Cardiac septum (tissue), 1 donor: Measurements from ENCODE around the gene OR52H1. TPM values are rescaled to one million over a fixed set of nuclear protein-coding genes. Genes with fewer than 3 reads are reported as not detected.
"Not testable (repeated sequence)": the region's sequence is repeated elsewhere in the genome, so short reads cannot be mapped to it uniquely, and the experiment has no call there.

Experiments
- DNase-seq: peaks from one replicate; pipeline ENCODE4 v3.0.0-alpha.2; 2020; ENCODE audit warnings: low spot score
- intact Hi-C: fragments of 100-400 bp; cut with DNase I; formaldehyde crosslinking; loops from one replicate; pipeline ENCODE4 v1.14.0; 2022
- long read RNA-seq: library from polyadenylated mRNA; unstranded; transcript quantifications from one replicate; pipeline ENCODE4 v2.0.0, GENCODE V29; 2021
- total RNA-seq: library from RNA; stranded (reverse); fragmentation: NEBNext Ultra II Directional; extraction: Animal tissue kit (Norgen Biotek cat#: 25700); gene quantifications from one replicate; pipeline ENCODE4 v1.2.1, GENCODE V29; 2021
- donor health status: DM: no; HTN: no; CAD: no.

The OR52H1 gene
- total RNA-seq: not detected
- long read RNA-seq: 0 reads

GRCh38 chr11:5548440-5548839 lies at the start of gene OR52H1:
TSS of gene OR52H1 (minus strand) at chr11:5548540. CDS start at chr11:5545505, 3,035 bp downstream.
- DNase-seq: no peak
- intact Hi-C loops: no loop called here

- no peak for DNase-seq
- intact Hi-C loops: no loop called here
These were observed 49.6 kb upstream of the OR52H1 start for GRCh38 chr11:5597953-5598352.

DNA sequence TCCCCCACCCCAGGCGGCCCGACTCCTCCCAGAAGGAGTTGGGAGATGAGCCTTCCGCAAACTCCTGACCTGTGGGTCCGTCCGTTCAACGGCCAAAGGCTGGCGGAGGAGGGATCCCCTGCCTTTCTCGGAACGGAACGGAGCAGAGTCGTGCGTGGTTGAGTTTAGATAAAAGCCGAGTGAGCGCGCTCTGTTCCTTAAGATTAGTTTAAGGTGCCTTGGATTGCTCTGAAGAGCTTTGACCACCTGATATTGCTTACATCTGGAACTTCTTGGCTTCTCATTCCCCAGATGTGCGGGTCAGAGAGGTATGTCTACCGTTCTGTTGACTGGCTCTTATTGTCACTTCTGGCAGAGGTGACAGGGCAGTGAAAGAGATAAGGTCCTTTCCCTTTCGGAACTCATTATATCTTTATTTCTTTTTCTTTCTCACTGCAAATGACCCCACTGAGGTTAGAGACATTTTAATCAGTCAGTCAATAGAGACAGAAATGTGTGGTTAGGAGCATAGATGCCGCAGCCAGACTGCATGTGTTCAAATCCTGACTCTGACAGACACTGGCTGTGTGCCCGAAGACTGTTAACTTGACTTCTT lies 48.4 kb upstream of the OR52H1 start, which contains the start of gene TRIM6:
TSS of gene TRIM6 (plus strand) at position 31 of the 595 bp plus-strand sequence. CDS start at position 292, 261 bp downstream.
- DNase-seq: peak; percentile 82
- intact Hi-C loops: no loop called here

DNA sequence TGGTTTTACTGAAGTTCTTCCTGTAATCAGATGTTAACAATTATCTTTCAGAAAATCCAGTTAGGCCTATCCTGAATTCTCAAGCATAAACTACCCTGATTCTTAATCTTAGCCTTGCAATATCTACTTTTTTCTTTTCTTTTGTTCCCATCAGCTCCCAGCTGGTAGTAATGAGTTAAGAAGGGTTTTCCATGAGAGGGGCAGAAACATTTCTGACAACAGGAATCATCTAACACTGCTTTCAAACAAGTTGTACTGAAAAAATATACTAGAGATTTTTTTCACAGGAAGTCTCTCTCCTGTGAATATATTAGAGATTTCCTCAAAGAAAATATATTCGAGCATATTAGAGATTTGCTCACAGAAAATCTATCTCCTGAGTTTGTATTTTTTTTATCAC lies 44.8 kb upstream of the OR52H1 start:
- no peak for DNase-seq
- intact Hi-C loops: no loop called here

- intact Hi-C loops: no loop called here
- no peak for DNase-seq
These were observed 44.3 kb upstream of the OR52H1 start for GRCh38 chr11:5592615-5593014.

DNA sequence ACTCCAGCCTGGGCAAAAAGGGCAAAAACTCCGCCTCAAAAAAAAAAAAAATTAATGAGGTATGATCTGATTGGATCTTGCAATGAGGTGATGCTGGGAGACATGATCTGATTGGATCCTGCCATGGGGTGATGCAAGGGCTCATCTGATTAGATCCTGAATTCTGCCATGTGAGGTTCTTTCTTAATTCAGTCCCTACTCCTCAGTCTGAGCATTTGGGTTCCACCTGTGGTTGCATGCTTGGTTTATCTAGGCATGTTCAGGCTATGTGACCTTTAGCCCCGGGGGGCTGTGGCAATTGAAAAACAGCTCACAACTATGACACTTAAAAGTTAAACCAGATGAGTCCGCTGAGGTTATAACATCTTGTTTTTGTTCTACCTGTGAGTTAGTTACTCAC lies 43.3 kb upstream of the OR52H1 start:
- intact Hi-C loops: no loop called here
- no peak for DNase-seq

DNA sequence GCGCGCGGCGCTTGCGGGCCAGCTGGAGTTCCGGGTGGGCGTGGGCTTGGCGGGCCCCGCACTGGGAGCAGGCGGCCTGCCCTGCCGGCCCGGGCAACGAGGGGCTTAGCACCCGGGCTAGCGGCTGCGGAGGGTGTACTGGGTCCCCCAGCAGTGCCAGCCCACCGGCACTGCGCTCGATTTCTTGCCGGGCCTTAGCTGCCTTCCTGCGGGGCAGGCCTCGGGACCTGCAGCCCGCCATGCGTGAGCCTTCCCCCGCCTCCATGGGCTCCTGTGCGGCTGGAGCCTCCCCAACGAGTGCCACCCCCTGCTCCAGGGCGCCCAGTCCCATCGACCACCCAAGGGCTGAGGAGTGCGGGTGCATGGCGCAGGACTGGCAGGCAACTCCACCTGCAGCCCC lies 41.6 kb upstream of the OR52H1 start:
- intact Hi-C loops, DNase-seq: not testable (repeated sequence)

DNA sequence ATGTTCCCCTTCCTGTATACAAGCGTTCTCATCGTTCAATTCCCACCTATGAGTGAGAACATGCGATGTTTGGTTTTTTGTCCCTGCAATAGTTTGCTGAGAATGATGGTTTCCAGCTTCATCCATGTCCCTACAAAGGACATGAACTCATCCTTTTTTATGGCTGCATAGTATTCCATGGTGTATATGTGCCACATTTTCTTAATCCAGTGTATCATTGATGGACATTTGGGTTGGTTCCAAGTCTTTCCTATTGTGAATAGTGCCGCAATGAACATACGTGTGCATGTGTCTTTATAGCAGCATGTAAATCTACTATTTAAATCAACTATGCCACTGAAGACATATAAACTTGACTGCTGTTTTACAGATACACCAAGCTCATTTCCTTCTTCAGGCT lies 36.1 kb upstream of the OR52H1 start:
- DNase-seq, intact Hi-C loops: not testable (repeated sequence)

- intact Hi-C loops: no loop called here
- no peak for DNase-seq
These were observed 32.7 kb upstream of the OR52H1 start for GRCh38 chr11:5581014-5581413.

DNA sequence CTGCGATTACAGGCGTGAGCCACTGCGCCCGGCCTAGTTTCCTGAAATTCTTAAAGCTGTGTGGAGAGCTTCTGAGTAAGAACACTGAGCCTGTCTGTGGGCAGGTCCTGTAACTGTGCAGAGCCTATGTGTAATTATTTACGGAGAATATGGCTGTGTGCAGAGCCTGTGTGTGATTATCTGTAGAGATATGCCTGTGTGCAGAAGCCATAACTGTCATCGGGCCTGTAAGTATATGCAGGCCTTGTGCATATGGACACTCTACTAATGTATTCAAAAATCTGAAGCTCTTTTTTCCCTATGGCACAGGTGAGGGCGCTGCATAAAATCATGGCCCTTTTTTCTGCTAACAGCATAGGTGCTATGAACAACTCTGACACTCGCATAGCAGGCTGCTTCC lies 32.2 kb upstream of the OR52H1 start, which contains the start of gene OR52B6:
TSS of gene OR52B6 (plus strand) at position 301 of the 400 bp plus-strand sequence. CDS start at position 301, 0 bp downstream.
- intact Hi-C loops: no loop called here
- no peak for DNase-seq

GRCh38 chr11:5577101-5577500 lies 28.8 kb upstream of the OR52H1 start:
- intact Hi-C loops: no loop called here
- no peak for DNase-seq

DNA sequence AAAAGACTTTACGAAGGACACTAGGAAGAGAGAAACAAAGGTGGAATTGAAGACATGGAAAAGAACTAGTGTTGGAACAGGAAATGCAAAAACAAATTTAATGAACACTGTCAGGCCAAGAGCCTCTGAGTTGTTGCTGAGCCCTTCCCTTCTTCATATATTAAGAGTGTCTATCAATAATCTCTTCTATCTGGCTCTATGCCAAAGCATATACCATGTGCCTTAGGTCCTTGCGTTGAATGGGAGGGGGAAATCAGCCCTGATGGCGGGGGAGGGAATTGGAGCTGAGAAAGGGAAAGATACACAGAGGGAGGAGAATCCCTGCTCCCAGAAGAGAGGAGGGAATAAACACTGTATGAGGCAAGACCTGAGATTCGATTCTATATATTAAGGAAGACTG lies 26.8 kb upstream of the OR52H1 start:
- DNase-seq: no peak
- intact Hi-C loops: no loop called here

DNA sequence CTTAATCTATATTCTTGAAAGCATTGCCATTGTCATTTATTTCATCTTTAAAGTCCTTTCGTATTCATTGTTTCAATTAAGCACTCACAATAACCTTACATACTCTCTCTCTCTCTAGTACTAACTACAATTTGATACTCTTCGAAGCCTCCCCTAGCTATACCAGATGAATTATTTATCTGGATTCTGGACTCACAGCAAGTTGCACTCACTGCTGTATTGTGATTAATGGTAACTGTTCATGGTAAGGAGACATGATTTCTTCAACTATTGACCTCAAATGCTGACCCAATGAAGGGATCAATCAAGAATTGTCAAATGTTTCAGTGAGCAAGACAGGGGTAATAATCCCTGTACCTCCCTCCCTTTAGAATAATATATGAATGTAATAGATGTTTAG lies 26.3 kb upstream of the OR52H1 start:
- intact Hi-C loops: no loop called here
- no peak for DNase-seq

- intact Hi-C loops: no loop called here
- no peak for DNase-seq
These were observed 16.1 kb upstream of the OR52H1 start for GRCh38 chr11:5564259-5565019.

GRCh38 chr11:5557751-5558150 lies 9.4 kb upstream of the OR52H1 start:
- no peak for DNase-seq
- intact Hi-C loops: no loop called here

DNA sequence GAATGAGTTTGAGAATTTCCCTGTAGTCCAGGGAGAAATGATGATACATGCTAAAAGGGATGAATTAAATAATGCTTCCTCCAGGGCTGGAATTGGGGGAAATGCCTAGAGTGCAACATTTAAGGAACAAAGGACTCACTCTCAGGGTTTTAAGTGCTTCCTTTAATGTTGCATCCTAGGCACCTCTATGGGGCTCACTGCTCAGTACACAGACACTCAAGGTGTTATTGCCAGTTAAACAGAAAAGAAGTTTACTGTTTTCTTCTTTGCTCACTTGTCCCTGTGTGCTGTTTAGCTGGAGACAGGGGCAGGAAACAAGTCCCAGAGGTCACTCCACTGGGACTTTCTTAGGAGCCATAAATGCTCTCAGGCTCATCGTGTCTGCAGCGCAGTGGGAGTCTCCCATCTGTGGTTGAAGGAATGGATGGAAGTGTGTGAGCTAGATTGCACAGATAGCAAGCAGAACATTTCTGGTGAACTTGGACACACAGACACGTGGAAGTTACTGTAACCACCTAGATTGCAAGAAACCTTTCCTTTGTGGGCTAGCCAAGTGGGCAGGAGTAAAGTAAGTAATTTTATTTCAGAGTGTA lies 8.4 kb upstream of the OR52H1 start:
- DNase-seq: no peak

GRCh38 chr11:5553343-5553742 lies 5.0 kb upstream of the OR52H1 start:
- no peak for DNase-seq
- intact Hi-C loops: no loop called here

More for the DNA sequence above, 8.4 kb upstream of the OR52H1 start:
- intact Hi-C loops: no loop called here

- DNase-seq: no peak
- intact Hi-C loops: no loop called here
These were observed 2.2 kb upstream of the OR52H1 start for GRCh38 chr11:5550440-5551095.

GRCh38 chr11:5547982-5548381 lies 358 bp downstream of the OR52H1 start:
- intact Hi-C loops: no loop called here
- no peak for DNase-seq

DNA sequence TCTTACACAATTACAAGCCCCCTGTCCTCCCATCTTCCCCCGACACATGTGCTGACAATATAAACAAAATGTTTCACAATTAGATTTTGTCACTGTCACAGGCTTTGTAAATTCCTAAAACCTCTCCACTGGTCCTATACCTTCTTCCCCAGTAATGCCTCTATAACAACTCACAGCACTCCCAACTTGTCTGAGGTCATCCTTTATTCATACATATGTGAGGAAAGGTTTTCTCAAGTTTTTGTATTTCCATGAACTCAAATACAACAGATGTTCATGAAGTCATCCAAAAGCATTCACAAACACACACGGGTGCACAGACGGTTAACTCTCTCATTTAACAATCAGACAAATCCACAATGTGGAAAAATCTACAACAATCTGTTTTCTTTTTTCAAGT lies 1.9 kb downstream of the OR52H1 start:
- DNase-seq: no peak
- intact Hi-C loops: no loop called here
